HEK293 (cell line): ENCODE results near the gene FZD2.

Experiments
- CTCF ChIA-PET: fragments of 350-600 bp; formaldehyde crosslinking; extraction: SDS; loops from one replicate; lab custom pipeline; 2021; ENCODE audit warnings: antibody characterized with exemption; lab: Yijun Ruan, JAX
- POLR2A ChIA-PET: fragments of 300-600 bp; formaldehyde crosslinking; extraction: SDS; loops from one replicate; lab custom pipeline; 2020; ENCODE audit warnings: antibody characterized with exemption, inconsistent platforms; lab: Yijun Ruan, JAX
- H3K27ac ChIP-seq: fragments of 200-500 bp; sonication (Bioruptor generic); 2 replicates; pipeline ENCODE4 v1.5.1; 2014; ENCODE audit warnings: low read depth, low read length, control low read depth, inconsistent platforms; ENCODE audit errors: extremely low read depth
- H3K36me3 ChIP-seq, 2 experiments: fragments of 200-500 bp in 1 of 2; sonication (Bioruptor generic) in 1 of 2; 1 replicate in 1 of 2; 2 replicates in 1 of 2; pipeline ENCODE4 v1.5.1; 2014 to 2017; ENCODE audit warnings: inconsistent platforms in 2 of 2, low read length in 2 of 2; ENCODE audit not compliant: control insufficient read depth in 2 of 2, insufficient read depth in 1 of 2
- H3K4me1 ChIP-seq: fragments of 200-500 bp; sonication (Bioruptor generic); 2 replicates; pipeline ENCODE4 v1.5.1; 2014; ENCODE audit warnings: mild to moderate bottlenecking, low read length, inconsistent platforms; ENCODE audit not compliant: control insufficient read depth, insufficient read depth
- H3K4me3 ChIP-seq: 2 replicates; pipeline ENCODE4 v1.5.1; 2011; ENCODE audit warnings: low read depth, mild to moderate bottlenecking, control low read depth, low read length, moderate library complexity
- H3K9me3 ChIP-seq: fragments of 200-500 bp; sonication (Bioruptor generic); 2 replicates; pipeline ENCODE4 v1.5.1; 2014; ENCODE audit warnings: low read depth, low read length, inconsistent platforms; ENCODE audit not compliant: control insufficient read depth, insufficient read depth
- BCL6B ChIP-seq: fragments of 450-650 bp; formaldehyde crosslinking; IDR thresholded peaks from 2 replicates; pipeline ENCODE4 v1.5.1; 2017; ENCODE audit warnings: missing biosample characterization, missing genetic modification characterization
- GLI2 ChIP-seq: fragments of 450-650 bp; formaldehyde crosslinking; IDR thresholded peaks from 2 replicates; pipeline ENCODE4; 2017; ENCODE audit warnings: missing biosample characterization, missing genetic modification characterization, low read depth, borderline replicate concordance
- GLIS2 ChIP-seq: fragments of 450-650 bp; formaldehyde crosslinking; IDR thresholded peaks from 2 replicates; pipeline ENCODE4 v1.5.1; 2016; ENCODE audit warnings: missing biosample characterization, missing genetic modification characterization
- KLF10 ChIP-seq: fragments of 450-650 bp; IDR thresholded peaks from 2 replicates; pipeline ENCODE4 v1.5.1; 2018; ENCODE audit warnings: missing biosample characterization, mild to moderate bottlenecking, missing genetic modification characterization
- KLF9 ChIP-seq: fragments of 450-650 bp; formaldehyde crosslinking; IDR thresholded peaks from 2 replicates; pipeline ENCODE4 v1.5.1; 2016; ENCODE audit warnings: missing biosample characterization, missing genetic modification characterization, low read depth
- MYNN ChIP-seq: fragments of 450-650 bp; formaldehyde crosslinking; IDR thresholded peaks from 2 replicates; pipeline ENCODE4 v1.5.1; 2016; ENCODE audit warnings: missing biosample characterization, missing genetic modification characterization, borderline replicate concordance
- PRDM1 ChIP-seq: fragments of 450-650 bp; formaldehyde crosslinking; IDR thresholded peaks from 2 replicates; pipeline ENCODE4; 2016; ENCODE audit warnings: missing biosample characterization, missing genetic modification characterization
- PRDM2 ChIP-seq: fragments of 450-650 bp; formaldehyde crosslinking; IDR thresholded peaks from 2 replicates; pipeline ENCODE4 v1.5.1; 2016; ENCODE audit warnings: missing biosample characterization, missing genetic modification characterization, borderline replicate concordance
- SCRT1 ChIP-seq: fragments of 450-650 bp; formaldehyde crosslinking; IDR thresholded peaks from 2 replicates; pipeline ENCODE4 v1.5.1; 2016; ENCODE audit warnings: missing biosample characterization, missing genetic modification characterization, borderline replicate concordance
- ZBTB17 ChIP-seq: fragments of 450-650 bp; formaldehyde crosslinking; IDR thresholded peaks from 2 replicates; pipeline ENCODE4 v1.5.1; 2016; ENCODE audit warnings: missing biosample characterization, missing genetic modification characterization
- ZBTB48 ChIP-seq: fragments of 450-650 bp; formaldehyde crosslinking; IDR thresholded peaks from 2 replicates; pipeline ENCODE4 v1.5.1; 2016; ENCODE audit warnings: missing biosample characterization, missing genetic modification characterization
- ZFHX2 ChIP-seq: fragments of 450-650 bp; formaldehyde crosslinking; conservative IDR thresholded peaks from 2 replicates; pipeline ENCODE4 v1.5.1; 2016; ENCODE audit warnings: missing biosample characterization, missing genetic modification characterization
- ZNF155 ChIP-seq: fragments of 450-650 bp; formaldehyde crosslinking; IDR thresholded peaks from 2 replicates; pipeline ENCODE4 v1.5.1; 2016; ENCODE audit warnings: missing biosample characterization, missing genetic modification characterization
- ZNF23 ChIP-seq: fragments of 450-650 bp; formaldehyde crosslinking; IDR thresholded peaks from 2 replicates; pipeline ENCODE4 v1.5.1; 2016; ENCODE audit warnings: missing biosample characterization, missing genetic modification characterization, borderline replicate concordance
- ZNF37A ChIP-seq: fragments of 450-650 bp; IDR thresholded peaks from 2 replicates; pipeline ENCODE4 v1.5.1; 2018; ENCODE audit warnings: missing biosample characterization, missing genetic modification characterization
- ZNF501 ChIP-seq: fragments of 450-650 bp; formaldehyde crosslinking; IDR thresholded peaks from 2 replicates; pipeline ENCODE4 v1.5.1; 2016; ENCODE audit warnings: missing biosample characterization, missing genetic modification characterization
- ZNF521 ChIP-seq: fragments of 450-650 bp; formaldehyde crosslinking; IDR thresholded peaks from 2 replicates; pipeline ENCODE4 v1.5.1; 2017; ENCODE audit warnings: missing biosample characterization, mild to moderate bottlenecking, missing genetic modification characterization
- ZNF544 ChIP-seq: fragments of 450-650 bp; formaldehyde crosslinking; IDR thresholded peaks from 2 replicates; pipeline ENCODE4 v1.5.0; 2017; ENCODE audit warnings: missing biosample characterization, missing genetic modification characterization
- ZNF560 ChIP-seq: fragments of 450-650 bp; formaldehyde crosslinking; IDR thresholded peaks from 2 replicates; pipeline ENCODE4 v1.5.1; 2017; ENCODE audit warnings: missing biosample characterization, missing genetic modification characterization, borderline replicate concordance
- ZNF580 ChIP-seq: fragments of 450-650 bp; formaldehyde crosslinking; IDR thresholded peaks from 2 replicates; pipeline ENCODE4 v1.5.1; 2016; ENCODE audit warnings: missing biosample characterization, missing genetic modification characterization
- ZNF621 ChIP-seq: fragments of 450-650 bp; formaldehyde crosslinking; IDR thresholded peaks from 2 replicates; pipeline ENCODE4 v1.5.1; 2017; ENCODE audit warnings: missing biosample characterization, missing genetic modification characterization
- ZNF623 ChIP-seq: fragments of 450-650 bp; formaldehyde crosslinking; IDR thresholded peaks from 2 replicates; pipeline ENCODE4 v1.5.1; 2016; ENCODE audit warnings: missing biosample characterization, missing genetic modification characterization
- ZNF660 ChIP-seq: fragments of 450-650 bp; IDR thresholded peaks from 2 replicates; pipeline ENCODE4 v1.5.1; 2018; ENCODE audit warnings: missing biosample characterization, mild to moderate bottlenecking, missing genetic modification characterization
- ZNF747 ChIP-seq: fragments of 450-650 bp; formaldehyde crosslinking; IDR thresholded peaks from 2 replicates; pipeline ENCODE4 v1.5.1; 2016; ENCODE audit warnings: missing biosample characterization, missing genetic modification characterization

Gene FZD2

GRCh38 chr17:44572801-44573200 is 15.5 kb downstream of the FZD2 start:
- no peaks in the 10 kb centered on the region for H3K36me3 ChIP-seq
- POLR2A ChIA-PET = interaction anchor here (0.7 kb wide), 1 partner anchor 15 kb away, joined by 3 read pairs; no protein-coding TSS in a partner anchor
- CTCF ChIA-PET = interaction anchor here (0.6 to 1.4 kb wide), 2 partner anchors 39 to 83 kb away, joined by 4 to 5 read pairs; no protein-coding TSS in a partner anchor
- TF ChIP-seq ZNF521 (tag by site-specific recombination) (no peak), ZBTB17 (tag by site-specific recombination) (no peak), ZNF544 (tag by site-specific recombination) (no peak), PRDM2 (tag by site-specific recombination) (no peak), GLI2 (tag by site-specific recombination) (no peak), MYNN (no peak), BCL6B (tag by site-specific recombination) (no peak), PRDM1 (tag by site-specific recombination) (no peak), ZNF23 (no peak), ZBTB48 (no peak), ZNF560 (tag by site-specific recombination) (no peak), ZNF660 (no peak), ZNF155 (no peak), KLF10 (tag by site-specific recombination) (no peak)
- no peaks in the 10 kb centered on the region for H3K4me1 ChIP-seq
- H3K9me3 ChIP-seq = no peaks in the 10 kb centered on the region
- no peak overlapping the region for H3K4me3 ChIP-seq
- no peak overlapping the region for H3K27ac ChIP-seq

GRCh38 chr17:44575403-44575802 is 18.1 kb downstream of the FZD2 start:
- Histone ChIP-seq H3K36me3 (no peaks in the 10 kb centered on the region), H3K27ac (no peak overlapping the region), H3K4me1 (no peaks in the 10 kb centered on the region), H3K9me3 (no peaks in the 10 kb centered on the region), H3K4me3 (no peak overlapping the region)
- ChIA-PET POLR2A (no interaction called here), CTCF (interaction anchor here (1.0 to 1.1 kb wide), 2 partner anchors 9 to 42 kb away, joined by 3 to 8 read pairs; no protein-coding TSS in a partner anchor)
- TF ChIP-seq ZFHX2 = no peak
- no peak for TF ChIP-seq ZNF580 (tag by site-specific recombination)
- TF ChIP-seq GLIS2 = no peak
- no peak for TF ChIP-seq KLF9 (tag by site-specific recombination)
- TF ChIP-seq SCRT1 (tag by site-specific recombination) = no peak
- TF ChIP-seq ZNF501 = no peak
- TF ChIP-seq ZNF621 (tag by site-specific recombination) = no peak
- TF ChIP-seq ZNF37A (tag by site-specific recombination) = no peak
- no peak for TF ChIP-seq PRDM2 (tag by site-specific recombination)
- no peak for TF ChIP-seq ZNF623 (tag by site-specific recombination)
- no peak for TF ChIP-seq ZNF747 (tag by site-specific recombination)
